ENCODE data around the gene DAPK3.
A peak's percentile ranks its signal among the peaks of the same experiment; 100 is the strongest.
"Not testable (repeated sequence)": the region's sequence is repeated elsewhere in the genome, so short reads cannot be mapped to it uniquely, and the experiment has no call there.

Gene DAPK3

GRCh38 chr19:3977242-3978143, 6.6 kb upstream of the DAPK3 start:
- DNase-seq: no peak

- DNase-seq: no peak
These were observed 5.8 kb upstream of the DAPK3 start for GRCh38 chr19:3976495-3977241.

GRCh38 chr19:3975637-3976087, 4.8 kb upstream of the DAPK3 start:
- DNase-seq: no peak

- no peak for DNase-seq
These were observed 4.2 kb upstream of the DAPK3 start for GRCh38 chr19:3975144-3975543.

GRCh38 chr19:3970313-3970807, 539 bp downstream of the DAPK3 start:
- no peak for DNase-seq

- DNase-seq: no peak
These were observed 1.2 kb downstream of the DAPK3 start for GRCh38 chr19:3969435-3970312.

GRCh38 chr19:3968556-3969434, 2.1 kb downstream of the DAPK3 start:
- DNase-seq: peak in 1 of 2 donors; percentile 15

GRCh38 chr19:3967983-3968382, 2.9 kb downstream of the DAPK3 start:
- not testable (repeated sequence) for DNase-seq

- no peak for DNase-seq
These were observed 4.6 kb downstream of the DAPK3 start for GRCh38 chr19:3966051-3967017.

- DNase-seq: no peak
These were observed 6.4 kb downstream of the DAPK3 start for GRCh38 chr19:3964256-3965194.

- DNase-seq: no peak
These were observed 7.2 kb downstream of the DAPK3 start for GRCh38 chr19:3963458-3964255.

- DNase-seq: no peak
These were observed 9.9 kb downstream of the DAPK3 start for GRCh38 chr19:3961007-3961406.

- DNase-seq: no peak
These were observed 11.2 kb downstream of the DAPK3 start for GRCh38 chr19:3959766-3960131.

GRCh38 chr19:3958836-3959765, 11.8 kb downstream of the DAPK3 start:
- no peak for DNase-seq

GRCh38 chr19:3955688-3956087, 15.2 kb downstream of the DAPK3 start:
- DNase-seq: no peak

GRCh38 chr19:3955276-3955675, 15.6 kb downstream of the DAPK3 start:
- DNase-seq: not testable (repeated sequence)

- no peak for DNase-seq
These were observed 16.8 kb downstream of the DAPK3 start for GRCh38 chr19:3954107-3954506.
